HG02938 (cell line): ENCODE measurements around the gene ZFHX3.

Source experiments
- ATAC-seq: cut with Tn5 transposase; IDR thresholded peaks from one replicate; pipeline ENCODE4 v1.9.1; 2021; ENCODE audit warnings: mild to moderate bottlenecking, moderate library complexity; ENCODE audit not compliant: unreplicated experiment

The ZFHX3 gene

DNA sequence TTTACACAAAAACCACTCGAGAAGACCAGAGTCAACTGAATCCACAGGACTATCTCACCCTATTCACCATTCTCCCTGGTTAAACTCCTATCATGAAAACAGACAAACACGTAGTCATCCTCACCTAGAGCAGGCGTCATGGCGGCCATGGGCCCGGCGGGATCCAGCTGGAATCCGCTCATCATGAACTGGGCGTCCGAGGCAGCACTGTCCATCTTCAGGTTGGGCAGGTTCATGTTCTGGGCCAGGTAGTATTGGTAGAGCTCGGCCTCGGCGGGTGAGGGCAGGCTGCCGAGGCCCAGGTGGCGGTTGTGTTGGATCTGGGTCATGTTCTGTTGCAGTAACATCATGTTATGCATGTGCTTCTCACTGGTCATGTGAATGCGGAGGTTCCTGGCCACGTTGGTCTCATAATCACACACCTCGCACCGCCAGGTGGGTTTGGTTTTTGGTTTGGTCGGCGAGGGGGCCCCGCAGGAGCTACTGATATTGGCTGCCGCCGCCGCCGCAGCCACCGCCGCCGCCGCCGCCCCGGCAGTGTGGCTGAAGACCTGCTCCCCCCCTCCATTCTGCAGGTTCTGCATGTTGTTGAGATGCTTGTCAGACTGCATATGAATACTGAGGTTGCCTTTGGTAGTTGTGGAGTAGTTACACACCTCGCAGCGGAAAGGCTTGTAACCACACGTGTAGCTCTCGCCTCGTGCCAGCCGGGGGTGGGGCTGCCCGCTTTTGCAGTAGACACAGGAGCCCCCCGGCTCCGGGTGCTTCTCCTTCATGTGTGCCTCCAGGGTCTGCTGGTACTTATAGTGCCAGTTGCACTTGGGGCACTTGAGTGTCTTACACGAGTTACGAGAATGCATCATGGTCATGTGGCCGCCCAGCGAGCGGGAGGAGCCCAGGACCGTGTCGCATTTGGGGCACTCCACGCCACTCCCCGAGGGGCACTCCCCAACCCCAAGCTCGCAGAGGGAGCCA lies 90.3 kb downstream of the ZFHX3 start:
- no peak for ATAC-seq

DNA sequence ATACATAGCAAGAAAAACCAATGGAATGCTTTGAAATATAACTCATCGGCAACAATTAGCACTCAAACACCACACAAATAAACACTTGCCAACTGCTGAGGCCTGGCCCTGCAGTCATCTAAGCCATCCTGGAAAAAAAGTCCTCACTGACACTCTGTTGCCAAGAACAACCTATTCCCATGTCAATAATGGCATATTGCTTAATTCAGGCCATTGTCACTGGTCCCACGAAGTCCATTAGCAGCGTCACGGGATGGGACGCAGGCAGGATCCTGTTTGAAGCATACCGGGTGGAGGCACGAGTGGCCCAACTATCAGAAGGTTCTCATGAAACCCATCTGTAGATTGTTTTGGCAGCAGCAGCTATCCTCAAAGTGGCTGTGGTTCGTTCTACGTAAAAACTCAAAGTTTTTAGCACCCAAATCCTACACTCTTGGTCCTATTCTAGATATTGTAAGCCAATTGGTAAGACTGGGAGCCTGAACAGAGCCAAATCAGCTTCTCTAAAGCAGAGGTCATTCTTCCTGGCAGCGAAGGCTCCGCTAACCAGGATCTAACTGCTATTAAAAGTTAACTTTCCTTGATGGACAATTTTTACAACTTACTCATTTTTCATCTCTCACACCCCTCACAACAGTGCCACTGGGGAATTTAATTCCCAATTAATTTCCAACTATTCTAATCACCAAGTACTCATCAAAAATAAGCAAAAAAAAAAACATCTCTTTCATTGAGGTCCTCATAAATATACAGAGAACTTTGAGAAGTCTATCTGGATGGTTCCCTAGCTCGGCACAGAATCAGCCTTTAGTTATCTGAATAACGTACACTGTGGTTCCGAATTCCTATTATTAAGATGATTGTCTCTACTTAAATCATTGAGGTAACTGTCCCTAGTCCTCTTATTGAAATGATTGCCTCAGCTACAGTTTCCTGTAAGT lies 91.5 kb downstream of the ZFHX3 start:
- ATAC-seq, result no peak

DNA sequence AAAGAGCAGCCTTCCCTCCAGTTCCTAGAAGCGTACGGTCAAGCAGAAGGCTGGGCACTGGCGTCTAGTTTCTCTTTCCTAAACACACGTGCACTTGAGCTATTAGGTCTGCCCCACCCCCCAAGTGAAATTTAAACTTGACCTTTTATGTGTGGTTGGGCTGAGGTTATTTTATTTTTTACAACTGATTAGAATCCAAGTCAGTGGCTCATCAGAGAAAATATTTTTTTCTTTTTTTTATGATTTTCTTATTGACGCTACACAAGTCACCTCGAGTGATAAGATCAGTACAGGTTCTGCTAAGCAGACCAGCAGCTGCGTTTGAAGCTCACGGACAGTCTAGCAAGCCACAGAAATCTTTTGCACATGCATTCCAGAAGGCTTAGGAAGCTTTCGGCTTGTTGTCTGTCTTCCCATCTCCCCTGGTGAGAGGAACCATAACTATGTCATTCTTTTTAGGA lies 95.1 kb downstream of the ZFHX3 start:
- no peak for ATAC-seq

DNA sequence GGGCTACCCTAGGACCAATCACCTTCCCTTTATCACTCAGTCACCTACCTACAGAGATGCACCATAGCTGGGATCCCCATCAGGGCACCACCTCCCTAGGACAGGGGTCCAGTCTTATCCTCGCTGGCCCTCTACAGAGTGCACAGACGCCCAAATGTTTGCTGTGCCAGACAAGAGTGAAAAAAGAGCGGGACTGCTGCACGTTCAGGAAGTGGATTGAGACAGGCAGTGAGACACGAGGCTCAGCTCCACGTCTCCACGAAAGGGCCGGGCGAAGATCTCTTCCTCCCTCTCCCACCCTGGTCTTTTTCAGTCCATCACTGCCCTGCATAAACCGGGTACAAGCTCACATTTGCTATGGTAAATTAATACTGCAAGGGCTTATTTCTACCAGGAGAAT lies 95.5 kb downstream of the ZFHX3 start:
- ATAC-seq, result no peak

DNA sequence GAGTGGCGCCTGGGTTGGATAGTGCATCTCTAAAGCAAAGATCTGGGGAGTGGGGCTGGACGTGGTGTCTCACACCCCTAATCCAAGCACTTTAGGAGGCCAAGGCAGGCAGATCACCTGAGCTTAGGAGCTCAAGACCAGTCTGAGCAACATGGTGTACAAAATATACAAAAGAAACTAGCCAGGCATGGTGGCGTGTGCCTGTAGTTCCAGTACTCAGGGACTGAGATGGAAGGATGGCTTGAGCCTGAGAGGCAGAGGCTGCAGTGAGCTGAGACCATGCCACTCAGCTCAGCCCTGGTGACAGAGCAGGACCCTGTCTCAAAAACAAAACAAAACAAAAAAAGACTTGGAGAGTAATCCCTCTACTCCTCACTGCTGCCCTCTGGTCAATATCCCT lies 96.0 kb downstream of the ZFHX3 start:
- ATAC-seq, result no peak

DNA sequence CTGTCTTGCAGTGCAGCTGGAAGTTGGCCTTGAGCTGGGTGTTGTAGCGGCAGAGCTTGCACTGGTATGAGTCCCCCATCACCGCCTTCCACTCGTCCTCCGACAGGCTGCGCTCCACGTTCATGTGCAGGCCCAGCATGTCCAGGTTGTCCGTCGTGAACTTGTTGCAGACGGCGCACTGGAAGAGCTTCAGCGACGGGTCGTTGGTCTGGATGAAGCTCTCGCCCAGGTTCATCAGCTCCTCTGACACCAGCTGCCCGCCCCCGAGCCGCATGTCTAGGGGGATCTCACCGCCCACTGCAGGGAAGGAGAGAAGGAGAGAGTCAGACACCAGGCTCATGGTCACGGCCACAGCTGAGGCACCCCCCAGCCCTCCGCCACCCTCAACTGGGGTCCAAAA lies 97.3 kb downstream of the ZFHX3 start:
- ATAC-seq, result no peak

DNA sequence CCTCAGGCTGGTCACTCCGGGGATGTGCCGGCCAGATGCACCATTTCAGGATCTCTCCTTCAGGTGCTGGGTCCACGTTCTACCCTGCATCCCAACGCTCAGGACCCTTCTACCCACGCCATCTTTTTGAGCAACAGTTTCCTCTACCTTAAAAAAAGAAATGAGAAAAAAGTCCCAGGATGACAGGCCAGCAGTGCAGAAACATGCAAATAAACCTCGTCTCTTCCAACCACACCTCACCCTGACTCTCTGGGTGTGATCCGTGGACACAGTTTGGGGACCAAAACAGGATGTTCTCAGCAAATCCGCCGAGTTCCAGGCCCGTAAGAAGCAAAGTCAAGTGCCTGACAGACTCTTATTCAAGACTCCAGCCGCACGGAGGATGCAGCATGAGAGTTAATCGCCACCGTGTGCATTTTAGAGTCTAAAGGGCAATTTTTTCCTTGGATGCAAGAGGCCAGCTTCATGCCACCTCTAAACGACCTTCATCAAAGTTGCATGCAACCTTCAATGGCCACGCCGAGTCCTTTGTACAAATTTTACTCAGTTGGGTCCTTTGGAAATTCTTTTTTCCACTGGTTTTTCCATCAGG lies 99.6 kb downstream of the ZFHX3 start:
- ATAC-seq, result no peak

DNA sequence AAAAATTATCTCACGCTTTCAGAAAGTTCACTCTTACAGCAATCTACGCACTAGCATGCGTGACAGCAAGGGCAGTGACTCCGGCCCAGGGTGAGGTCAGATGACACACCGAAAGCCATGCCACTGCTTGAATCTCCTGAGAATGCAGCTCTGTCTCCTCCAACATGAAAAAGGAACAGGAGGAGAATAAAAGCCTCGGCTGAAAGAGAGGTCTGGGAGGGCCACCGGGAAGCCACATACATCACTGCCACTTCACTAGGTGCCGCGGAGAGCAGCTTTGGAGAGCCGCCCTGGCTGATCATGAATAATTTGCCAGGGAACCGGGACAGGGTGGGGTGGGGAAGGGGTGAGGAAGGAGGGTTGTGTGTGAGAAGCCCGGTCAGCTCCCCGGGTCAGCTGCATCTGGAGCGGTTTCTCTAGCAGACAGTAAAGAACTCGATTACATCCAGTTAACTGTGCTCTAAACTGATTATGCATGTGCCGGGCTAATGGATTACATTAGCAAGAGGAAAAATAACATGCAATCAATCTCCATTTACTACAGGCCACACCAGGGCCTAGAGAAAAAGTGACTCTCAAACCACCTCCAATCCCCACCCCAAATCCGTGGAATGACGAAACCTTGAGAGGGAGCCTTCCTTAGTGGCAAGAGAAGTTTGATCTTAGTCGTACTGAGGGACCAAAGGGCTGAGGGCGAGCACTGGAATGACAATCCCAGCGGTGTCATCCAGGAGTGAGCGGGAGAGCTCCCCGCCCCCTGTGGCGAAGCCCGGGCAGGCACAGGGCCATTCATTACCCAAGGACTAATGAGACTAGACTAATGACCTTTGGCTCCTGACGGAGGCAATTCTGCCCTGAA lies 100.3 kb downstream of the ZFHX3 start:
- ATAC-seq, result no peak

DNA sequence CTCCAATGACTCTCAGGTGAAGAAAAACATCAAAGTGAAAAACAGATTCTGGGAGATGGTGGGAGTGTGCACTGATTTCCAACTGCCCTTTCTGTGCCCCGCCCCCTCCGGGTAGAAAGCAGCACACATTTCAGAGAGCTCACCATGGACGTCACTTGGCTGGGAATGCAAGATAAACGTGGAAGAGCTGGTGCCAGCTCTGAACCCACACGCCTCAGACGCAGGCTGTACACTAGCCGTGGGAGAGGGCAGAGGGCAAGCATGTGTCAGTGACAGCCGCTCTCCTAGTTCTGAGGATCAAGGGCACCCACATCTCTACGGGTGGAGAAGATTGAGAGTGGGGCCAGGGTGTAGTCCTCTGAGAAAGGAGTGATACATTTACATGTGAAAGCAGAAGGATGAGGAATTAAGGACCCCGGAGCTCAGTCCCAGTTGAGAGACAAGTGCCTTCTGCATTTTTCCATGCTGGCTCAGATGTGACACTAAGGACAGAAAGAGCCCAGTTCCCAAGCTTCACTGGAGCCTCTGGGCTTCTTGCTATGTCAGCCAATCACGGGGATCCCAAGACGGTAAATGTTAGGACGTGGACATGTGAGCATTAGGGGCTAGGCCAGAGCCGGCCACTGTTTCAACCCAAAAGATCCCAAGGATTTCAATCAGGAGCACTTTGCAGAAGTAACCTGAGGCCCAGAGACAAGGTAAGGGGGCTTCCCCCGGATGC lies 101.3 kb downstream of the ZFHX3 start:
- ATAC-seq, result no peak

DNA sequence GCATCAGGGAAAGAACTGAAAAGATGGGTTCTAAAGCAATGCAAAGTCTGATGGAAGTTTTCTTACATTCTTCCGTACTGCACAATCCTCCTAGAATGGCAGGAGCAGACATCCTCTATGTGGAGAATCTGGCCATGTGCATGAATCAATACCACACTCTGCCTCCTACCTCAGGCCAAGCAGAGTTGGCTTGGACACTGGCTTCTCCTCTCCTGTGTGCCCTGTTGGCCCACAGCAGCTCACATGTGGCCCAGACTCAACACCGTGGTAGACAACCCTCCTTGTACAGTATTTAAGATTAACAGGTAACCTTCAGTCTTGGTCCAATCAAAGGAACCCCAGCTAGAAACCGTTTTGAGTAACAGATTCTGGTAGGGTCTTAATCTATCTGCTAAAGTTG lies 101.9 kb downstream of the ZFHX3 start:
- ATAC-seq, result no peak

DNA sequence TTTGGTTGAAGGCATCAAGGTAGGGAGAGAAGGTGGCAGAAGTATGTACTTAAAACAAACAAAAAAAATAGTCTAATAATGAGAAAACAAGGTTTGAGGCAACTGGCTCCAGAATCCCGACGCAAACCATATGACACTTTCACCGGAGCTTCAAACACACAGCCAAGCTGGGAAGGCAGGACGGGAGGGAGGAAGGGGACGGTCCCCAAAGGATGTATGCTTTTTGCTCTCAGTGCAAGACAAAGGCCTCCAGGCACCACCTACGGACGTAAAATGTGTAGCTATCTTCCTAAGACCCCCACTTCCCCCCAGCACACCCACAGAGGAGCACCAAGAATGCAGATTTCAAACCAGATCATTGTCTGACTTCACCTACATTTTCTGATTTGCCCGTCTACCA lies 102.3 kb downstream of the ZFHX3 start:
- no peak for ATAC-seq

DNA sequence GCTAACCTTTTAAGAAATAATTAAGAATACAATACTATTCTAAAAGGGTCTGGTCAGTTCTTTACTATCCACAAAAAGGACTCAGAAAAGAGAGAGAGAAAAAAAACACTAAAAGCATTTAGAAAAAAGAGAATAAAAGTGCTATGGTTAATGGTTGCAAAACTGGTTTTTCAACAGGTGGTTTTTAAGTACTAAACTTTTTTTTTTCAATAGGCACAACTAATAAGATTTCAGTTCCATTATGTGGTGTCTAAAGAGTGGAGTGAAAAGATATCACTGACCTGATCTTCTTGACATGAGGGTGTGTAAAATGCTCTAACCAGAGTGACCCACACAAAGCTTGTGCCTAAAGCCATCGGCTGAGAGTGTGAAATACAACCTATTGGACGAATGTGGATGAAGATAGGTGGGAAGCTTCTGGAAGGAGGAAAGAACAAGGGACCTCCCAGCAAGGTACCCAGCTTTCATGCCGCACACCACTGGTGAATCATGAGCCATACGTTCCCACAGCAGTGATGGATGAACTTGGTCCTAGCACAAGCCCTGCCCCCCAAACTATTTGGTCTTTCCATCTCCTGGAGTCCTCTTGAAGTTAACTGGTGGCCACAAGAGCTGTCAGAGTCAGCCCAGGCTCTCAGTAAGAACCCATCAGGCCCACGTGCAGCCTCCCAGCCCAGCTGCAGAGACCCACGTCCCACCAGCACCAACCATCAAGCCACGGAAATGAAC lies 103.0 kb downstream of the ZFHX3 start:
- no peak for ATAC-seq

DNA sequence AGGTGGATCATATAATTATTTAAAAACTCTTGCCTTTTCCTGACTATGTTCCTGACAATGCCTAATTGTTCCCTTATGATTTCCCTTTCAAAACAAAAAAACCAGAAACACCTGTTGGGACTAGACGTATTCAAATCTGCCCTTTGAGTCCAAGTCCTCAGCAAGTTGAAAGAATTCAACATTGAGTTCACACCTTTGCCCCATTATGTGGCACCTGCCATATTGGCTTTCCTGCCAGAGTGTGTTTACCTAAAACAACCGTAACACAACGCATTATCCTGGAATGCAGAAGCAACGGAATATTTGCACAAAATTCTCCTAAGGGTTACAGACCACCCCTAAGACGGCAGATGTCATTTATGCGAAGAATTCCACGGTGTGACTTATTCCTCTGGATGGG lies 105.9 kb downstream of the ZFHX3 start:
- no peak for ATAC-seq

DNA sequence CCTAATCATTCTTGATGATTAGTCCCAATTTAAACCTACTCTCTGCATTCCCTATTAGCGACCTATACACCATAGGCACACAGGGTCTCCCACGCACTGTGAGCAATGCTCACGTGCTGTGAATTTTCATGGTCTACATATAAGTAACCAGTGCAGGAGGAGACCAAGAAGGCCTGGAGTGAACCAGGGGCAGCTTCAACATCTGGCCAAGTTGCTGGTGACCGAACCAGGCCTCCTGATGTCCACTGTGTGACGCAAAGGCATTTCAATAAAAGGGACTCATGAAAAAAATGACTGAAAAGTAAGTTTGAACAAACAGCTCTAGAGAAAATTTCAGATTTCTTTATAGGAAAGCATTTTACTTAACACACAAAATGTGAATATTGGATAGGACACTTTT lies 107.0 kb downstream of the ZFHX3 start:
- no peak for ATAC-seq

DNA sequence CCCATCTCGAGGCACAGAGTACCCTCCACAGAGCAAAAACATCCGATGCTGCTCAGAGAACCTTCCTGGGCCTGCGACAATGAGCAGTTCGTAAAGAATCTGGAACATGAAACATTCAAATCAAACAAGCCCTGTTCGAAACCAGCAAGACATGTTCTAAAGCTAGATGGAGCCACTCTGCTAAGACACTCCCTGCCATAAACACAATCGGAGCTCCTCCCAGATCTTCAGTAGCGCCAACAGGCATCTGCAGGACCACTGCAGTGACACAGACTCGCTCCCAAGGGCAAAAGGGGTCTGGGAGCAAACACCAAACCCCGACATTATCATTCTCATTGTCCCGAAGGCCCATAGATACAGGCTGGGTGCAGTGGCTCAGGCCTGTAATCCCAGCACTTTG lies 108.7 kb downstream of the ZFHX3 start:
- no peak for ATAC-seq

DNA sequence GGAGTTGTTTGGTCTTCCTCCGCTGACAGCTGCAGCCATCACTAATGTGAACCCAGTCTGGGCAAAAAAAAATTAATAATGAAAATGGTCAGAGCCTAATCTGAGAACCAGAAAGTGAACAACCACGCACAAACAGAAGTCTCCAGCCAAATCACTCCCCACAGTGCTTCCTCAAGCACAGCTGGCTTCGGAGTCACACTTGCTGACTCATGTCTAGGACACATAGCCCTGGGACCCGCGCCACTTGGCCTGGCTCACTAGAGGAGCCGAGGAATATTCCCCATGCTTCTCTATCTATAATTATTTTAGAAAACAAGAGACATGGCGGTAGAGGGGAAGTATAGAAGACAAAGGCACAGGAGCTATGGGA lies 109.1 kb downstream of the ZFHX3 start:
- no peak for ATAC-seq

DNA sequence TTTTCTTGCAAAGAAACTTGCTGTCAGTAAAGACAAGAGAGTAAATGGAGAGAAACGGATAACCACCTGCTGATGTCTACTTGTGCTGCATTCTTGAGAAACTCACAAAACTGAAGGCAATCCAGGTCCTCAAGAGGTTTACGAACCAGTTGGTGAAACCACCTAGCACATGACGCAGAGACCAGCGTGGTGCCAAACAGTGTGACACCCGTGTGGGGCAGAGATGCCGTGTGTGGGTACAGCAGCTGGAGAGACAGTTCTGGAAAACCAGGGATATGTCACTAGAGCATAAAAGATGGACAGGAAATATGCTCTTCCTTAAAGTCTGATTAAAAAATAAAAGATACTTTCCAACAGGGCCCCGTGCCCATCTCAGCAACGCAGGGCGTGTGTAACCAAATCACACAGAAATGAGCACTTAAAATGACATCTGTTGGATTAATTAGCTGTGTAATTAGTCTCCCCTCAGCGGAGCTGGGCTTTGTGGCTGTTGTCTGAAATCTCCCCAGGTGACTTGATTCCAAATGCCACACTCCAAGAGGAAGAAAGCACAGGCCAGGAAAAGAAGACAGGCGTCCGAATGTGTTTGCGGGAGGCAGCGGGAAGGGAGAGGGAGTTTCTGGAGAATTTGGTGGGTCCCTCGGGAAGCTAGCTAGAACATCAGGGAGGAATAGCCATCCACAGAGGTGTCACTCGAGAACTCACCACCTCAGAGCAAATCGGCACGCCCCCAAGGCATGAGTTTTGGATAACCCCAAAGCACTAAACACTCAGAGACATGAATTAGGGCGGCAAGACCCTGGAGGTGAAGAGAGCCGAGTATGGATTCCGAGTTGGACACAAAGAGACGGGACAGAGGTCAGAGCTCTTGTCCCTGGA lies 109.8 kb downstream of the ZFHX3 start:
- no peak for ATAC-seq

DNA sequence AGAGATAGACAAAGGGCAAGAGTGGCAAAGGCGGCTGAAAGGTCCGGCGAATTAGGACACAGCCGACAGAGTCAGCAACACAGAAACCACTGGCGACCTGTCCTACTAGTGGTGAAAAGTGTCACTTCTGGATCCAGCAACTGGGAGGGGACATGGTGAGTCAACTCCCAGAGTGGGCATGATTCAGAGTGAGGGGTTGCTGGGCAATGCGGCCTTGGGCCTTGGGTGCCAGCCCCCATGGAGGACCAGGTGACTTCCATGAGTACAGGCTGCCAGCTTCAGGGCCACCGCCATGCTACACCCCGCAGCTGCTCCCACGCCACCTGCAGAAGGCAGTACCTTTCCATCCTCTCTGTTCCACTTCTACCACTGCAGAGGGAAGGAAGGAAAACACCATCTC lies 110.6 kb downstream of the ZFHX3 start:
- ATAC-seq, result no peak
